OCI-LY3 (cell line): ENCODE data around the gene KIAA0319L.
"Not testable (repeated sequence)": the region's sequence is repeated elsewhere in the genome, so short reads cannot be mapped to it uniquely, and the experiment has no call there.

Experiments used
- H2AFZ ChIP-seq: fragments of 200-600, 300-600 bp; shearing (Covaris generic); 2 replicates; pipeline ENCODE4 v1.6.0; 2014; ENCODE audit warnings: antibody characterized with exemption, low read depth, low read length
- H3K27ac ChIP-seq: fragments of 200-600, 300-600 bp; sonication (generic); 2 replicates; pipeline ENCODE4 v1.5.1; 2014; ENCODE audit warnings: mild to moderate bottlenecking, low read length, moderate library complexity, mixed read lengths
- H3K27me3 ChIP-seq: fragments of 200-600, 300-600 bp; sonication (generic); 2 replicates; pipeline ENCODE4 v1.6.1; 2014; ENCODE audit warnings: low read depth, low read length, mixed read lengths
- H3K36me3 ChIP-seq: fragments of 200-600, 300-600 bp; sonication (generic); replicated peaks from 2 replicates; pipeline ENCODE3; 2014; ENCODE audit warnings: low read depth, low read length, mixed read lengths
- H3K4me1 ChIP-seq: fragments of 300-600, 200-600 bp; sonication (generic); 2 replicates; pipeline ENCODE4 v1.6.1; 2014; ENCODE audit warnings: low read length, mixed read lengths
- H3K4me2 ChIP-seq: fragments of 200-600, 300-600 bp; sonication (generic); 2 replicates; pipeline ENCODE4 v1.6.1; 2014; ENCODE audit warnings: low read length, mixed read lengths
- H3K4me3 ChIP-seq: fragments of 300-600, 200-600 bp; sonication (generic); 2 replicates; pipeline ENCODE4 v1.5.1; 2014; ENCODE audit warnings: antibody characterized with exemption, mild to moderate bottlenecking, low read length, moderate library complexity
- H3K79me2 ChIP-seq: fragments of 300-600, 200-600 bp; shearing (Covaris generic); 2 replicates; pipeline ENCODE4 v1.6.1; 2014; ENCODE audit warnings: mild to moderate bottlenecking, low read length, mixed read lengths
- H3K9ac ChIP-seq: fragments of 300-600, 200-600 bp; shearing (Covaris generic); 2 replicates; pipeline ENCODE4 v1.6.0; 2014; ENCODE audit warnings: mild to moderate bottlenecking, low read length, moderate library complexity
- H3K9me3 ChIP-seq: fragments of 200-600, 300-600 bp; shearing (Covaris generic); 2 replicates; pipeline ENCODE4 v1.6.1; 2014; ENCODE audit warnings: low read length, mixed read lengths; ENCODE audit not compliant: insufficient read depth
- H4K20me1 ChIP-seq: fragments of 200-600, 300-600 bp; sonication (generic); 2 replicates; pipeline ENCODE4 v1.6.1; 2016; ENCODE audit warnings: low read length, mixed read lengths; ENCODE audit not compliant: insufficient read depth
- EZH2phosphoT487 ChIP-seq: fragments of 200-600 bp; shearing (Covaris generic); IDR thresholded peaks from 2 replicates; pipeline ENCODE4 v1.6.1; 2018; ENCODE audit warnings: antibody characterized with exemption, mixed run types, low read depth
- TF ChIP-seq, protein P1 (sequence below): fragments of 200-600, 300-600 bp; sonication (generic); IDR thresholded peaks from 2 replicates; pipeline ENCODE4 v1.5.1; 2014; ENCODE audit warnings: antibody characterized with exemption, low read length, low read depth

KIAA0319L gene

DNA sequence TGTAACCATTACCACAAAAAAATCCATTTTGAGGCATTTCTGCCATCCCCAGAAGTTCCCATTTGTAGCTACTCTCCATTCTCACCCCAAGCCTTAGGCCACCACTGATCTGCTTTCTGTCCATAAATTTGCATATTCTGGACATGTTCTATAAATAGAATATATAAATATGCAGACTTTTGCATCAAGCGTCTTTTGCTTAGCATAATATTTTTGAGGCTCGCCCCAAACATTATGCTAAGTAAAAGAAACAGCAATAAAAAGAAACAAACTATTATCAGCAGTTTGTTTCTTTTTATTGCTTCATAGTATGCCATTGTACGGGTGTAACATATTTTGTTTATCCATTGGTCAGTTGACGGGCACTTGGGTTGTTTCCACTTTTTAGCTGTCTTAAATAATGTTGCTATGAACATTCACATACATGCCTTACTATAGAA lies 23.8 kb upstream of the KIAA0319L start:
- no peaks in the 10 kb centered on the region for H3K36me3 ChIP-seq
- no peaks in the 10 kb centered on the region for H3K79me2 ChIP-seq
- no peaks in the 10 kb centered on the region for H3K4me1 ChIP-seq
- no peak overlapping the region for H2AFZ ChIP-seq
- H3K27ac ChIP-seq, result no peak overlapping the region
- no peak overlapping the region for H3K4me3 ChIP-seq
- H3K27me3 ChIP-seq, result no peaks in the 10 kb centered on the region
- H3K9me3 ChIP-seq, result no peaks in the 10 kb centered on the region
- H3K9ac ChIP-seq, result no peak overlapping the region
- H3K4me2 ChIP-seq, result no peak overlapping the region
- no peak for TF ChIP-seq EZH2phosphoT487
- TF ChIP-seq, protein P1, sequence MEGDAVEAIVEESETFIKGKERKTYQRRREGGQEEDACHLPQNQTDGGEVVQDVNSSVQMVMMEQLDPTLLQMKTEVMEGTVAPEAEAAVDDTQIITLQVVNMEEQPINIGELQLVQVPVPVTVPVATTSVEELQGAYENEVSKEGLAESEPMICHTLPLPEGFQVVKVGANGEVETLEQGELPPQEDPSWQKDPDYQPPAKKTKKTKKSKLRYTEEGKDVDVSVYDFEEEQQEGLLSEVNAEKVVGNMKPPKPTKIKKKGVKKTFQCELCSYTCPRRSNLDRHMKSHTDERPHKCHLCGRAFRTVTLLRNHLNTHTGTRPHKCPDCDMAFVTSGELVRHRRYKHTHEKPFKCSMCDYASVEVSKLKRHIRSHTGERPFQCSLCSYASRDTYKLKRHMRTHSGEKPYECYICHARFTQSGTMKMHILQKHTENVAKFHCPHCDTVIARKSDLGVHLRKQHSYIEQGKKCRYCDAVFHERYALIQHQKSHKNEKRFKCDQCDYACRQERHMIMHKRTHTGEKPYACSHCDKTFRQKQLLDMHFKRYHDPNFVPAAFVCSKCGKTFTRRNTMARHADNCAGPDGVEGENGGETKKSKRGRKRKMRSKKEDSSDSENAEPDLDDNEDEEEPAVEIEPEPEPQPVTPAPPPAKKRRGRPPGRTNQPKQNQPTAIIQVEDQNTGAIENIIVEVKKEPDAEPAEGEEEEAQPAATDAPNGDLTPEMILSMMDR, result no peak
- H4K20me1 ChIP-seq, result no peaks in the 10 kb centered on the region

DNA sequence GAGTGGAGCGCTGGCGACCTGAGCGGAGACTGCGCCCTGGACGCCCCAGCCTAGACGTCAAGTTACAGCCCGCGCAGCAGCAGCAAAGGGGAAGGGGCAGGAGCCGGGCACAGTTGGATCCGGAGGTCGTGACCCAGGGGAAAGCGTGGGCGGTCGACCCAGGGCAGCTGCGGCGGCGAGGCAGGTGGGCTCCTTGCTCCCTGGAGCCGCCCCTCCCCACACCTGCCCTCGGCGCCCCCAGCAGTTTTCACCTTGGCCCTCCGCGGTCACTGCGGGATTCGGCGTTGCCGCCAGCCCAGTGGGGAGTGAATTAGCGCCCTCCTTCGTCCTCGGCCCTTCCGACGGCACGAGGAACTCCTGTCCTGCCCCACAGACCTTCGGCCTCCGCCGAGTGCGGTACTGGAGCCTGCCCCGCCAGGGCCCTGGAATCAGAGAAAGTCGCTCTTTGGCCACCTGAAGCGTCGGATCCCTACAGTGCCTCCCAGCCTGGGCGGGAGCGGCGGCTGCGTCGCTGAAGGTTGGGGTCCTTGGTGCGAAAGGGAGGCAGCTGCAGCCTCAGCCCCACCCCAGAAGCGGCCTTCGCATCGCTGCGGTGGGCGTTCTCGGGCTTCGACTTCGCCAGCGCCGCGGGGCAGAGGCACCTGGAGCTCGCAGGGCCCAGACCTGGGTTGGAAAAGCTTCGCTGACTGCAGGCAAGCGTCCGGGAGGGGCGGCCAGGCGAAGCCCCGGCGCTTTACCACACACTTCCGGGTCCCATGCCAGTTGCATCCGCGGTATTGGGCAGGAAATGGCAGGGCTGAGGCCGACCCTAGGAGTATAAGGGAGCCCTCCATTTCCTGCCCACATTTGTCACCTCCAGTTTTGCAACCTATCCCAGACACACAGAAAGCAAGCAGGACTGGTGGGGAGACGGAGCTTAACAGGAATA lies 20.1 kb upstream of the KIAA0319L start:
- H3K4me3 ChIP-seq, result no peak overlapping the region
- no peak overlapping the region for H3K4me2 ChIP-seq
- H3K79me2 ChIP-seq, result no peaks in the 10 kb centered on the region
- H3K27ac ChIP-seq, result no peak overlapping the region
- no peaks in the 10 kb centered on the region for H3K9me3 ChIP-seq
- no peaks in the 10 kb centered on the region for H3K27me3 ChIP-seq
- H3K36me3 ChIP-seq, result no peaks in the 10 kb centered on the region
- H3K4me1 ChIP-seq, result no peaks in the 10 kb centered on the region
- TF ChIP-seq, protein P1, result no peak
- no peak for TF ChIP-seq EZH2phosphoT487
- H2AFZ ChIP-seq, result no peak overlapping the region
- no peak overlapping the region for H3K9ac ChIP-seq
- H4K20me1 ChIP-seq, result no peaks in the 10 kb centered on the region

GRCh38 chr1:35576766-35577070 lies 19.5 kb upstream of the KIAA0319L start:
- not testable (repeated sequence) for H3K27me3 ChIP-seq, H3K27ac ChIP-seq, H3K9me3 ChIP-seq, H4K20me1 ChIP-seq, H3K79me2 ChIP-seq, H2AFZ ChIP-seq, H3K9ac ChIP-seq, H3K4me2 ChIP-seq, H3K4me1 ChIP-seq, H3K4me3 ChIP-seq, H3K36me3 ChIP-seq

DNA sequence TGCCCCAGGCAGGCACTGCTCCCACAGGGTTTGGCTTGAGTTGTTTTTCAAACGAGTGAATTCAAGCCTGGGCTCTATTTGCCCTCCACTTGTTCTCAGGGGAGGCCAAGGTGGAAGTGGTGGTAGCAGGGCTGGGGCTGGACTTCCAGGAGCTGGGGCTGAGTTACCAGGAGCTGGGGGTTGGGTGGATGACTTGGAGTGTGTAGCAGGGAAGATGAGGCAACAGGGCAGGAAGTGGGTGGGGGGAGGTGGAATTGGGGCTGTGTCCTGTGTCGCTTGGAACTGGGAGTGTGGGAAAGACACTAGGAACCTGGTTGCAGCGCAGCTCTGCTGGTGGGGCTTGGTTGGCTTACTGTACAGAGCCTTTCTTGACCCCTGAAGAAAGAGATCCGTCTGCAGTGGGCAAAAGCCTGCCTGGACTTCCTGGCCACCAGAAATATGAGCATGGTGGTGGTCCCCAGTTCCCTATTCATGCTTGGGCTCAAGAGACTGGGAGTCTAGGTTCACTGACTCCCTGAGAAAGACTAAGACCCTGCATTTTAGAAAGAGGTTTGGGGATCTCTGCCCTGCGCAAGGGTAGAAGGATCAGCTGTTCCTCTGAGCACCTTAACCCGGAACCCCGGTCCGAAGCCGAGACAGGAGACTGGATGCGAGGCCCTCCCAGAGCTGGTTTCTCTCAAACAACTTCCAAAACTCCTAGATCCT lies 19.0 kb upstream of the KIAA0319L start:
- TF ChIP-seq, protein P1, result no peak
- no peak for TF ChIP-seq EZH2phosphoT487
- H3K9ac ChIP-seq, result no peak overlapping the region
- no peak overlapping the region for H3K4me3 ChIP-seq
- H3K4me2 ChIP-seq, result no peak overlapping the region
- H3K27ac ChIP-seq, result no peak overlapping the region
- no peaks in the 10 kb centered on the region for H3K36me3 ChIP-seq
- no peaks in the 10 kb centered on the region for H3K27me3 ChIP-seq
- no peaks in the 10 kb centered on the region for H4K20me1 ChIP-seq
- H2AFZ ChIP-seq, result no peak overlapping the region
- no peaks in the 10 kb centered on the region for H3K9me3 ChIP-seq
- H3K79me2 ChIP-seq, result no peaks in the 10 kb centered on the region
- H3K4me1 ChIP-seq, result no peaks in the 10 kb centered on the region
